IMR-90 (cell line): ENCODE data around the gene MMP14. TPM values are rescaled to one million over a fixed set of nuclear protein-coding genes. Genes with fewer than 3 reads are reported as not detected.

ENCODE experiments used
- ATAC-seq: fragments of 200-7000 bp; cut with Tn5 transposase; 2 replicates; pipeline ENCODE4 v1.9.1; 2020; ENCODE audit warnings: low read depth, mild to moderate bottlenecking, moderate library complexity
- BruUV-seq: library from RNA; stranded (reverse); fragments of 400-500 nt; replicated peaks from 2 replicates; lab custom pipeline; 2021; lab: Mats Ljungman, UMichigan
- CTCF ChIA-PET: fragments of 300-600 bp; formaldehyde crosslinking; extraction: SDS; loops from one replicate; lab custom pipeline; 2021; ENCODE audit warnings: antibody characterized with exemption; lab: Yijun Ruan, JAX
- POLR2A ChIA-PET: fragments of 300-600 bp; sonication (Branson Sonifier 250); formaldehyde crosslinking; loops from one replicate; lab custom pipeline; 2022; ENCODE audit warnings: antibody characterized with exemption; ENCODE audit not compliant: unreplicated experiment; lab: Charles Lee
- DNase-seq: peaks from one replicate; pipeline ENCODE4 v3.0.0; 2013
- H2AFZ ChIP-seq: replicated peaks from 2 replicates; pipeline ENCODE3; 2013; ENCODE audit warnings: low read length, mild to moderate bottlenecking; ENCODE audit not compliant: poor library complexity
- H2AK5ac ChIP-seq: 2 replicates; pipeline ENCODE4 v1.6.1; 2013; ENCODE audit warnings: low read depth, low read length, inconsistent platforms
- H2AK9ac ChIP-seq: replicated peaks from 2 replicates; pipeline ENCODE3; 2013; ENCODE audit warnings: mild to moderate bottlenecking, low read depth, low read length, moderate library complexity; ENCODE audit not compliant: poor library complexity
- H2BK120ac ChIP-seq: 2 replicates; pipeline ENCODE4 v1.6.1; 2013; ENCODE audit warnings: low read depth, low read length, inconsistent platforms
- H2BK15ac ChIP-seq: 3 replicates; pipeline ENCODE4 v1.6.1; 2013; ENCODE audit warnings: low read depth, low read length, inconsistent platforms
- H2BK20ac ChIP-seq: 2 replicates; pipeline ENCODE4 v1.6.1; 2013; ENCODE audit warnings: low read depth, mild to moderate bottlenecking, inconsistent platforms, low read length, moderate library complexity
- H2BK5ac ChIP-seq: 2 replicates; pipeline ENCODE4 v1.6.1; 2013; ENCODE audit warnings: mild to moderate bottlenecking, low read depth, low read length, inconsistent platforms; ENCODE audit not compliant: poor library complexity, severe bottlenecking
- H3K14ac ChIP-seq: replicated peaks from 2 replicates; pipeline ENCODE4 v1.6.1; 2013; ENCODE audit warnings: low read depth, low read length, inconsistent platforms
- H3K18ac ChIP-seq: 2 replicates; pipeline ENCODE4 v1.6.1; 2013; ENCODE audit warnings: low read depth, low read length, control low read depth
- H3K23ac ChIP-seq: 2 replicates; pipeline ENCODE4 v1.6.1; 2013; ENCODE audit warnings: low read depth, low read length, inconsistent platforms
- H3K27ac ChIP-seq: 2 replicates; pipeline ENCODE4 v1.5.1; 2013; ENCODE audit warnings: mild to moderate bottlenecking, control low read depth, low read length; ENCODE audit not compliant: insufficient read depth
- H3K27me3 ChIP-seq: 2 replicates; pipeline ENCODE4 v1.6.1; 2013; ENCODE audit warnings: low read length; ENCODE audit not compliant: control insufficient read depth, insufficient read depth
- H3K36me3 ChIP-seq: 2 replicates; pipeline ENCODE4 v1.6.1; 2013; ENCODE audit warnings: low read length, mixed read lengths; ENCODE audit not compliant: control insufficient read depth, insufficient read depth
- H3K4ac ChIP-seq: 2 replicates; pipeline ENCODE4 v1.6.1; 2013; ENCODE audit warnings: low read depth, low read length, inconsistent platforms
- H3K4me1 ChIP-seq: 2 replicates; pipeline ENCODE4 v1.6.1; 2013; ENCODE audit warnings: low read length, mixed read lengths; ENCODE audit not compliant: control insufficient read depth, insufficient read depth
- H3K4me2 ChIP-seq: 2 replicates; pipeline ENCODE4 v1.6.1; 2013; ENCODE audit warnings: low read depth, mild to moderate bottlenecking, control low read depth, low read length, moderate library complexity
- H3K4me3 ChIP-seq: 2 replicates; pipeline ENCODE4 v1.5.1; 2013; ENCODE audit warnings: low read depth, mild to moderate bottlenecking, control low read depth, low read length, moderate library complexity; ENCODE audit not compliant: insufficient read depth
- H3K56ac ChIP-seq: 2 replicates; pipeline ENCODE4 v1.6.1; 2013; ENCODE audit warnings: low read length, inconsistent platforms; ENCODE audit not compliant: insufficient read depth; ENCODE audit errors: extremely low read depth
- H3K79me1 ChIP-seq, 2 experiments: 2 replicates each; pipeline ENCODE4 v1.6.1; 2013; ENCODE audit warnings: low read length in 2 of 2, inconsistent platforms in 1 of 2, low read depth in 1 of 2
- H3K9ac ChIP-seq: 2 replicates; pipeline ENCODE4 v1.6.1; 2013; ENCODE audit warnings: low read depth, low read length, control low read depth
- H3K9me1 ChIP-seq: 2 replicates; pipeline ENCODE4 v1.6.1; 2013; ENCODE audit warnings: low read length, inconsistent platforms; ENCODE audit not compliant: insufficient read depth
- H3K9me3 ChIP-seq: 2 replicates; pipeline ENCODE4 v1.6.1; 2013; ENCODE audit warnings: low read length; ENCODE audit not compliant: control insufficient read depth, insufficient read depth
- H4K20me1 ChIP-seq: 2 replicates; pipeline ENCODE4 v1.6.1; 2013; ENCODE audit warnings: low read length, inconsistent platforms; ENCODE audit not compliant: insufficient read depth
- H4K5ac ChIP-seq: 2 replicates; pipeline ENCODE4 v1.6.1; 2013; ENCODE audit warnings: mild to moderate bottlenecking, low read depth, low read length, control low read depth
- H4K8ac ChIP-seq, 2 experiments: 2 replicates each; pipeline ENCODE4 v1.6.1; 2013; ENCODE audit warnings: low read depth in 2 of 2, low read length in 2 of 2, control low read depth in 1 of 2, inconsistent platforms in 1 of 2
- H4K91ac ChIP-seq: 2 replicates; pipeline ENCODE4 v1.6.1; 2013; ENCODE audit warnings: low read depth, low read length, inconsistent platforms; ENCODE audit not compliant: insufficient read depth
- BHLHE40 ChIP-seq: fragments of 150-350 bp; IDR thresholded peaks from 2 replicates; pipeline ENCODE4 v1.6.1; 2016; ENCODE audit warnings: mild to moderate bottlenecking, low read depth, low read length
- CEBPB ChIP-seq: IDR thresholded peaks from 2 replicates; pipeline ENCODE4 v1.6.1; 2012; ENCODE audit warnings: low read depth, low read length, improper control_type of control experiment
- CHD1 ChIP-seq: IDR thresholded peaks from 2 replicates; pipeline ENCODE4 v1.6.1; 2012; ENCODE audit warnings: low read depth, low read length, improper control_type of control experiment
- FOS ChIP-seq: fragments of 150-350 bp; IDR thresholded peaks from 2 replicates; pipeline ENCODE4 v1.6.1; 2016; ENCODE audit warnings: low read depth, low read length
- MAFK ChIP-seq: IDR thresholded peaks from 2 replicates; pipeline ENCODE4 v1.6.1; 2012; ENCODE audit warnings: low read depth, low read length, improper control_type of control experiment
- MAZ ChIP-seq: IDR thresholded peaks from 2 replicates; pipeline ENCODE4 v1.6.1; 2012; ENCODE audit warnings: low read depth, mild to moderate bottlenecking, low read length, improper control_type of control experiment, moderate library complexity, borderline replicate concordance
- MXI1 ChIP-seq: IDR thresholded peaks from 2 replicates; pipeline ENCODE4 v1.6.1; 2012; ENCODE audit warnings: low read depth, mild to moderate bottlenecking, low read length, moderate library complexity, borderline replicate concordance
- NFE2L2 ChIP-seq: fragments of 150-350 bp; IDR thresholded peaks from 2 replicates; pipeline ENCODE4 v1.6.1; 2016; ENCODE audit warnings: low read depth, mild to moderate bottlenecking, low read length
- POLR2A ChIP-seq: IDR thresholded peaks from 2 replicates; pipeline ENCODE4 v1.6.1; 2012; ENCODE audit warnings: mild to moderate bottlenecking, low read depth, low read length
- RAD21 ChIP-seq: IDR thresholded peaks from 2 replicates; pipeline ENCODE4 v1.6.1; 2012; ENCODE audit warnings: low read length, improper control_type of control experiment
- RCOR1 ChIP-seq: IDR thresholded peaks from 2 replicates; pipeline ENCODE4 v1.6.1; 2012; ENCODE audit warnings: mild to moderate bottlenecking, low read length, improper control_type of control experiment; ENCODE audit not compliant: insufficient replicate concordance
- SMC3 ChIP-seq: fragments of 150-350 bp; IDR thresholded peaks from 2 replicates; pipeline ENCODE4 v1.6.1; 2016; ENCODE audit warnings: low read depth, mild to moderate bottlenecking, antibody characterized with exemption, low read length, moderate library complexity
- WGBS, 2 experiments: methylation state at CpG; one replicate each; pipeline versions ENCODE4 v1.1.5 to v1.1.7; 2013; ENCODE audit warnings: missing lambda C conversion rate in 2 of 2; ENCODE audit not compliant: insufficient read length in 1 of 2; ENCODE audit errors: extremely low coverage in 2 of 2; 5-methylcytosine and 5-hydroxymethylcytosine counted together
- dilution Hi-C: fragments of 300-500 bp; cut with HindIII; formaldehyde crosslinking; loops from one replicate; pipeline ENCODE4 v1.14.3; 2018; ENCODE audit warnings: low sequenced_read_pairs; ENCODE audit not compliant: unreplicated experiment
- in situ Hi-C: fragments of 300-500 bp; cut with MboI; formaldehyde crosslinking; loops from 3 replicates; pipeline ENCODE4 v1.14.3; 2019; ENCODE audit warnings: low sequenced_read_pairs, inconsistent platforms, mixed read lengths
- intact Hi-C: fragments of 100-400 bp; cut with micrococcal nuclease; formaldehyde crosslinking; loops from 2 replicates; pipeline ENCODE4 v1.10.0; 2022
- polyA plus RNA-seq, 3 experiments: library from polyadenylated mRNA; depleted of rRNA; stranded (reverse); fragments of >200 nt; gene quantifications; 2 replicates each; pipeline ENCODE4 v1.2.3, GENCODE V29; 2012; ENCODE audit warnings: low replicate concordance in 1 of 3
- total RNA-seq: library from RNA; depleted of rRNA; stranded (reverse); fragments of >200 nt; gene quantifications from 2 replicates; pipeline ENCODE4 v1.2.3, GENCODE V29; 2012
- TF ChIP-seq, protein P1 (sequence below): fragments of 150-350 bp; IDR thresholded peaks from 2 replicates; pipeline ENCODE4 v1.6.1; 2016; ENCODE audit warnings: low read depth, mild to moderate bottlenecking, low read length, moderate library complexity, borderline replicate concordance
- TF ChIP-seq, protein P2 (sequence below): fragments of 150-350 bp; IDR thresholded peaks from 2 replicates; pipeline ENCODE4 v1.6.1; 2017; ENCODE audit warnings: mild to moderate bottlenecking, antibody characterized with exemption, low read length, low read depth
- TF ChIP-seq, protein P3 (sequence below): conservative IDR thresholded peaks from 2 replicates; pipeline ENCODE4 v1.5.1; 2012; ENCODE audit warnings: mild to moderate bottlenecking, low read depth, low read length, improper control_type of control experiment

The MMP14 gene
- total and polyA plus RNA-seq, 2 of the 4 experiments (the other 2 are of a cell fraction): 156 to 315 TPM

DNA sequence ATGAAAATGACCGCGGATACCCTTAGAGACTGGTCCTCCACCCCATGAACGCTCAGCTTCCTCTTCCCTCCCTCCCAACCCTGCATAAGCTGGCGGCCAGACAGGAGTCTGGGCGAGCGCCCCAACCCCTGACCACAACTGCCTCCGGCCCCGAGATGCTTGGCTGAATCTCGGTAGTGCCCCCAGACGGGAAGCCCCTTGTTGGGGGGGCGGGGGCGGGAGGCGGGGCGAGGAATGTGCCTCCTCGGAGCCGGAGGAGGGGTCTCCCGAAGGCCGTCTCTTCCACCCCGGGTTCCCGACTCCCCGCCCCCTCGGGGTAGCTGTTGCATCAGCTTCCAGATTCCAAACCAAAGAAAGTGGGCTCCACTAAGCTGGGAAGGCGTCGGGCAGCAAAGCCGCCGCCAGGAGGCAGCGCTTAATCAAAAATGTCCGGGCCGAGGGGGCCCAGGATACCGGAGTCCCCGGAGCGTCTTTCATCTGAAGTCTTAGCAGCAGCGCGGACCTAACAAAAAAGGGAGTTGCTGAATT is 13.8 kb upstream of the MMP14 start:
- POLR2A ChIA-PET: interaction anchor here (0.9 to 1.0 kb wide), 3 partner anchors 15 to 28 kb away, joined by 3 to 5 read pairs (median 3); no protein-coding TSS in a partner anchor
- H3K23ac ChIP-seq: peak overlapping the region; percentile 33
- peak overlapping the region; percentile 81 for H2BK120ac ChIP-seq
- no peaks in the 10 kb centered on the region for H3K9me3 ChIP-seq
- no peaks in the 10 kb centered on the region for H4K20me1 ChIP-seq
- dilution Hi-C loops (no loop called here), intact Hi-C loops (loop anchor here (1.0 to 5.0 kb wide), 5 partner anchors 31 to 265 kb away; partner anchors contain the start of gene AJUBA), in situ Hi-C loops (no loop called here)
- peak overlapping the region; percentile 59 for H2BK5ac ChIP-seq
- peak overlapping the region; percentile 87 for H3K4me2 ChIP-seq
- peak overlapping the region; percentile 84; the same call in 2 of the 3 replicates for H2BK15ac ChIP-seq
- H2AK9ac ChIP-seq: peak overlapping the region; percentile 90
- H2AK5ac ChIP-seq: peak overlapping the region; percentile 94
- H3K14ac ChIP-seq: peak overlapping the region; percentile 59; the same call in 1 of the 2 replicates
- peak overlapping the region; percentile 38 for H4K5ac ChIP-seq
- H3K56ac ChIP-seq: peak overlapping the region; percentile 66
- no peaks in the 10 kb centered on the region for H3K27me3 ChIP-seq
- H3K4ac ChIP-seq: peak overlapping the region; percentile 93
- peaks cover 30% of the 10 kb centered on the region for H3K4me1 ChIP-seq
- peak overlapping the region; percentile 90 for H2AFZ ChIP-seq
- H2BK20ac ChIP-seq: peak overlapping the region; percentile 60
- H3K36me3 ChIP-seq: no peaks in the 10 kb centered on the region
- DNase-seq (peak; percentile 86), ATAC-seq (peak; percentile 73)
- H3K4me3 ChIP-seq: peak overlapping the region; percentile 12; the same call in 1 of the 2 replicates
- H3K79me1 ChIP-seq: peaks cover 0 to 11% of the 10 kb centered on the region in 2 experiments; a peak in 1 of 4 replicates
- peak overlapping the region; percentile 73 for H3K18ac ChIP-seq
- peak overlapping the region; percentile 76 for H3K27ac ChIP-seq
- BruUV-seq: no TSS peak
- WGBS, 2 experiments: no CpG with 5 or more reads among the region's 34 CpGs
- CTCF ChIA-PET: interaction anchor here (0.8 to 3.5 kb wide), 12 partner anchors 12 to 266 kb away, joined by 3 to 60 read pairs (median 3); partner anchors contain the start of gene AJUBA
- peak overlapping the region; percentile 88 for H4K91ac ChIP-seq
- peak overlapping the region; percentile 64 for H3K9ac ChIP-seq
- H3K9me1 ChIP-seq: peaks cover 12% of the 10 kb centered on the region
- peak overlapping the region; percentile 80 to 94 for H4K8ac ChIP-seq
- TF ChIP-seq, protein P1, sequence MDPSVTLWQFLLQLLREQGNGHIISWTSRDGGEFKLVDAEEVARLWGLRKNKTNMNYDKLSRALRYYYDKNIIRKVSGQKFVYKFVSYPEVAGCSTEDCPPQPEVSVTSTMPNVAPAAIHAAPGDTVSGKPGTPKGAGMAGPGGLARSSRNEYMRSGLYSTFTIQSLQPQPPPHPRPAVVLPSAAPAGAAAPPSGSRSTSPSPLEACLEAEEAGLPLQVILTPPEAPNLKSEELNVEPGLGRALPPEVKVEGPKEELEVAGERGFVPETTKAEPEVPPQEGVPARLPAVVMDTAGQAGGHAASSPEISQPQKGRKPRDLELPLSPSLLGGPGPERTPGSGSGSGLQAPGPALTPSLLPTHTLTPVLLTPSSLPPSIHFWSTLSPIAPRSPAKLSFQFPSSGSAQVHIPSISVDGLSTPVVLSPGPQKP: no peak
- TF ChIP-seq MXI1: no peak
- TF ChIP-seq FOS: no peak
- peak; percentile 90 for TF ChIP-seq RAD21
- no peak for TF ChIP-seq NFE2L2
- TF ChIP-seq, protein P2, sequence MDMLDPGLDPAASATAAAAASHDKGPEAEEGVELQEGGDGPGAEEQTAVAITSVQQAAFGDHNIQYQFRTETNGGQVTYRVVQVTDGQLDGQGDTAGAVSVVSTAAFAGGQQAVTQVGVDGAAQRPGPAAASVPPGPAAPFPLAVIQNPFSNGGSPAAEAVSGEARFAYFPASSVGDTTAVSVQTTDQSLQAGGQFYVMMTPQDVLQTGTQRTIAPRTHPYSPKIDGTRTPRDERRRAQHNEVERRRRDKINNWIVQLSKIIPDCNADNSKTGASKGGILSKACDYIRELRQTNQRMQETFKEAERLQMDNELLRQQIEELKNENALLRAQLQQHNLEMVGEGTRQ: no peak
- TF ChIP-seq BHLHE40: no peak
- TF ChIP-seq, protein P3, sequence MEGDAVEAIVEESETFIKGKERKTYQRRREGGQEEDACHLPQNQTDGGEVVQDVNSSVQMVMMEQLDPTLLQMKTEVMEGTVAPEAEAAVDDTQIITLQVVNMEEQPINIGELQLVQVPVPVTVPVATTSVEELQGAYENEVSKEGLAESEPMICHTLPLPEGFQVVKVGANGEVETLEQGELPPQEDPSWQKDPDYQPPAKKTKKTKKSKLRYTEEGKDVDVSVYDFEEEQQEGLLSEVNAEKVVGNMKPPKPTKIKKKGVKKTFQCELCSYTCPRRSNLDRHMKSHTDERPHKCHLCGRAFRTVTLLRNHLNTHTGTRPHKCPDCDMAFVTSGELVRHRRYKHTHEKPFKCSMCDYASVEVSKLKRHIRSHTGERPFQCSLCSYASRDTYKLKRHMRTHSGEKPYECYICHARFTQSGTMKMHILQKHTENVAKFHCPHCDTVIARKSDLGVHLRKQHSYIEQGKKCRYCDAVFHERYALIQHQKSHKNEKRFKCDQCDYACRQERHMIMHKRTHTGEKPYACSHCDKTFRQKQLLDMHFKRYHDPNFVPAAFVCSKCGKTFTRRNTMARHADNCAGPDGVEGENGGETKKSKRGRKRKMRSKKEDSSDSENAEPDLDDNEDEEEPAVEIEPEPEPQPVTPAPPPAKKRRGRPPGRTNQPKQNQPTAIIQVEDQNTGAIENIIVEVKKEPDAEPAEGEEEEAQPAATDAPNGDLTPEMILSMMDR: peak; percentile 94
- peak; percentile 93 for TF ChIP-seq SMC3
- peak; percentile 34; the same call in 1 of the 2 replicates for TF ChIP-seq POLR2A
- peak; percentile 86 for TF ChIP-seq CEBPB
- TF ChIP-seq MAZ: peak; percentile 85
- no peak for TF ChIP-seq MAFK
- TF ChIP-seq CHD1: no peak
- TF ChIP-seq RCOR1: peak; percentile 15
